Liver (tissue), 3 donors: ENCODE results near the gene DEPDC5.

Source experiments
- EGR1 ChIP-seq, 2 donors: IDR thresholded peaks; 2 replicates each; pipeline ENCODE4 v1.6.1; 2016 to 2018; ENCODE audit warnings: antibody characterized with exemption in 2 of 2, low read depth in 2 of 2
- GABPA ChIP-seq, 2 donors: IDR thresholded peaks in 1 of 2; conservative IDR thresholded peaks in 1 of 2; 2 replicates each; pipeline ENCODE4 v1.6.1; 2016; ENCODE audit warnings: antibody characterized with exemption in 2 of 2, mild to moderate bottlenecking in 1 of 2, moderate library complexity in 1 of 2
- JUND ChIP-seq, 2 donors: IDR thresholded peaks; 2 replicates each; pipeline ENCODE4 v1.6.1; 2016; ENCODE audit warnings: antibody characterized with exemption in 2 of 2
- MAX ChIP-seq: IDR thresholded peaks from 2 replicates; pipeline ENCODE4 v1.6.1; 2016; ENCODE audit warnings: antibody characterized with exemption
- RAD21 ChIP-seq, 2 donors: IDR thresholded peaks; 2 replicates each; pipeline ENCODE4 v1.6.1; 2016; ENCODE audit warnings: antibody characterized with exemption in 2 of 2, mild to moderate bottlenecking in 2 of 2
- REST ChIP-seq: IDR thresholded peaks from 2 replicates; pipeline ENCODE4 v1.6.1; 2016; ENCODE audit warnings: antibody characterized with exemption, mild to moderate bottlenecking
- RXRA ChIP-seq, 2 donors: IDR thresholded peaks; 2 replicates each; pipeline ENCODE4 v1.6.1; 2017 to 2018; ENCODE audit warnings: antibody characterized with exemption in 2 of 2, mild to moderate bottlenecking in 1 of 2
- SP1 ChIP-seq: IDR thresholded peaks from 2 replicates; pipeline ENCODE4 v1.6.1; 2018; ENCODE audit warnings: antibody characterized with exemption, mild to moderate bottlenecking
- TAF1 ChIP-seq: conservative IDR thresholded peaks from 2 replicates; pipeline ENCODE4 v1.6.1; 2016; ENCODE audit warnings: antibody characterized with exemption, mild to moderate bottlenecking
- YY1 ChIP-seq: IDR thresholded peaks from 2 replicates; pipeline ENCODE4 v1.6.1; 2016; ENCODE audit warnings: antibody characterized with exemption, mild to moderate bottlenecking
- TF ChIP-seq, protein P1 (sequence below): fragments of 150-350 bp; IDR thresholded peaks from 2 replicates; pipeline ENCODE4 v1.5.1; 2017; ENCODE audit warnings: improper control_type of control experiment, low read depth, low read length; ENCODE audit not compliant: missing input control
- donor health status: healthy.
- donor health status: healthy.

GRCh38 chr22:31898926-31899325, 145.1 kb downstream of the DEPDC5 start:
- TF ChIP-seq, protein P1, sequence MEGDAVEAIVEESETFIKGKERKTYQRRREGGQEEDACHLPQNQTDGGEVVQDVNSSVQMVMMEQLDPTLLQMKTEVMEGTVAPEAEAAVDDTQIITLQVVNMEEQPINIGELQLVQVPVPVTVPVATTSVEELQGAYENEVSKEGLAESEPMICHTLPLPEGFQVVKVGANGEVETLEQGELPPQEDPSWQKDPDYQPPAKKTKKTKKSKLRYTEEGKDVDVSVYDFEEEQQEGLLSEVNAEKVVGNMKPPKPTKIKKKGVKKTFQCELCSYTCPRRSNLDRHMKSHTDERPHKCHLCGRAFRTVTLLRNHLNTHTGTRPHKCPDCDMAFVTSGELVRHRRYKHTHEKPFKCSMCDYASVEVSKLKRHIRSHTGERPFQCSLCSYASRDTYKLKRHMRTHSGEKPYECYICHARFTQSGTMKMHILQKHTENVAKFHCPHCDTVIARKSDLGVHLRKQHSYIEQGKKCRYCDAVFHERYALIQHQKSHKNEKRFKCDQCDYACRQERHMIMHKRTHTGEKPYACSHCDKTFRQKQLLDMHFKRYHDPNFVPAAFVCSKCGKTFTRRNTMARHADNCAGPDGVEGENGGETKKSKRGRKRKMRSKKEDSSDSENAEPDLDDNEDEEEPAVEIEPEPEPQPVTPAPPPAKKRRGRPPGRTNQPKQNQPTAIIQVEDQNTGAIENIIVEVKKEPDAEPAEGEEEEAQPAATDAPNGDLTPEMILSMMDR: no peak
- TF ChIP-seq RXRA (IDR thresholded peaks at IDR 0.05): no peak
- TF ChIP-seq RAD21 (IDR thresholded peaks at IDR 0.05): no peak
- no peak for TF ChIP-seq REST
- no peak for TF ChIP-seq MAX
- no peak for TF ChIP-seq SP1
- TF ChIP-seq TAF1: no peak
- TF ChIP-seq GABPA (IDR thresholded peaks at IDR 0.05 in 1 of 2, conservative IDR thresholded peaks at IDR 0.05 in 1 of 2): no peak
- no peak for TF ChIP-seq EGR1 (IDR thresholded peaks at IDR 0.05; ENCODE audit: low read depth in 2 of 2)
- TF ChIP-seq JUND (IDR thresholded peaks at IDR 0.05): no peak
- TF ChIP-seq YY1: no peak
